ENCODE results near the gene SPINK7.
"Not testable (repeated sequence)": the region's sequence is repeated elsewhere in the genome, so short reads cannot be mapped to it uniquely, and the experiment has no call there.

SPINK7 gene
- long read RNA-seq: 0 reads

GRCh38 chr5:148312153-148312552, at the start of gene SPINK7:
TSS of gene SPINK7 (plus strand) at chr5:148312423. CDS start at chr5:148312484, 61 bp downstream.
- Histone ChIP-seq H3K27ac (replicated peaks) (no peak within 1 kb of the TSS), H3K4me3 (replicated peaks; ENCODE audit: insufficient read depth, low read length) (no peak within 1 kb of the TSS), H3K27me3 (ENCODE audit: insufficient read depth, poor library complexity, severe bottlenecking) (no peaks in the 10 kb centered on the region)
- DNase-seq (ENCODE audit: low read depth in 1 of 2, low spot score in 1 of 2): no peak
- TF ChIP-seq POLR2AphosphoS5 (IDR thresholded peaks at IDR 0.05; ENCODE audit: low read depth): no peak
- TF ChIP-seq REST (IDR thresholded peaks at IDR 0.05; ENCODE audit: insufficient replicate concordance, low read depth): no peak
- TF ChIP-seq CTCF (IDR thresholded peaks at IDR 0.05; ENCODE audit: insufficient read depth, low read length): no peak
- TF ChIP-seq GABPA (IDR thresholded peaks at IDR 0.05; ENCODE audit: low read depth): no peak
- TF ChIP-seq SPI1 (IDR thresholded peaks at IDR 0.05; ENCODE audit: borderline replicate concordance, low read depth): no peak

- no peaks in the 10 kb centered on the region for H3K27me3 ChIP-seq (ENCODE audit: insufficient read depth, poor library complexity, severe bottlenecking)
- H3K27ac ChIP-seq (replicated peaks): no peak overlapping the region
- no peak overlapping the region for H3K4me3 ChIP-seq (replicated peaks; ENCODE audit: insufficient read depth, low read length)
- DNase-seq (ENCODE audit: low read depth in 1 of 2, low spot score in 1 of 2): no peak
- no peak for TF ChIP-seq SPI1 (IDR thresholded peaks at IDR 0.05; ENCODE audit: borderline replicate concordance, low read depth)
- no peak for TF ChIP-seq POLR2AphosphoS5 (IDR thresholded peaks at IDR 0.05; ENCODE audit: low read depth)
- TF ChIP-seq REST (IDR thresholded peaks at IDR 0.05; ENCODE audit: insufficient replicate concordance, low read depth): no peak
- no peak for TF ChIP-seq CTCF (IDR thresholded peaks at IDR 0.05; ENCODE audit: insufficient read depth, low read length)
- TF ChIP-seq GABPA (IDR thresholded peaks at IDR 0.05; ENCODE audit: low read depth): no peak
These were observed 44.3 kb upstream of the SPINK7 start for GRCh38 chr5:148267962-148268361.

- TF ChIP-seq CTCF (IDR thresholded peaks at IDR 0.05; ENCODE audit: insufficient read depth, low read length): no peak
- TF ChIP-seq GABPA (IDR thresholded peaks at IDR 0.05; ENCODE audit: low read depth): no peak
- TF ChIP-seq POLR2AphosphoS5 (IDR thresholded peaks at IDR 0.05; ENCODE audit: low read depth): no peak
- TF ChIP-seq REST (IDR thresholded peaks at IDR 0.05; ENCODE audit: insufficient replicate concordance, low read depth): no peak
- no peak for TF ChIP-seq SPI1 (IDR thresholded peaks at IDR 0.05; ENCODE audit: borderline replicate concordance, low read depth)
- no peak for DNase-seq (ENCODE audit: low read depth in 1 of 2, low spot score in 1 of 2)
- Histone ChIP-seq H3K4me3 (replicated peaks; ENCODE audit: insufficient read depth, low read length) (no peak within 1 kb of the TSS), H3K27ac (replicated peaks) (no peak within 1 kb of the TSS), H3K27me3 (ENCODE audit: insufficient read depth, poor library complexity, severe bottlenecking) (no peaks in the 10 kb centered on the region)
These were observed 43.7 kb upstream of the SPINK7 start, which contains the start of gene SPINK13 for GRCh38 chr5:148268566-148268965. TSS of gene SPINK13 (plus strand) at chr5:148268794. CDS start at chr5:148270073, 1,279 bp downstream.

- not testable (repeated sequence) for H3K27ac ChIP-seq (replicated peaks); H3K27me3 ChIP-seq (ENCODE audit: insufficient read depth, poor library complexity, severe bottlenecking); DNase-seq (ENCODE audit: low read depth in 1 of 2, low spot score in 1 of 2); H3K4me3 ChIP-seq (replicated peaks; ENCODE audit: insufficient read depth, low read length)
These were observed 37.1 kb upstream of the SPINK7 start for GRCh38 chr5:148275129-148275528.

- H3K4me3 ChIP-seq (replicated peaks; ENCODE audit: insufficient read depth, low read length); H3K27me3 ChIP-seq (ENCODE audit: insufficient read depth, poor library complexity, severe bottlenecking); H3K27ac ChIP-seq (replicated peaks); DNase-seq (ENCODE audit: low read depth in 1 of 2, low spot score in 1 of 2): not testable (repeated sequence)
These were observed 31.3 kb upstream of the SPINK7 start for GRCh38 chr5:148280893-148281292.

GRCh38 chr5:148281336-148281735, 30.9 kb upstream of the SPINK7 start:
- not testable (repeated sequence) for H3K27me3 ChIP-seq (ENCODE audit: insufficient read depth, poor library complexity, severe bottlenecking); H3K27ac ChIP-seq (replicated peaks); DNase-seq (ENCODE audit: low read depth in 1 of 2, low spot score in 1 of 2); H3K4me3 ChIP-seq (replicated peaks; ENCODE audit: insufficient read depth, low read length)

All from HL-60 (cell line).